ENCODE measurements around the gene DEPDC4. TPM values are rescaled to one million over a fixed set of nuclear protein-coding genes. Genes with fewer than 3 reads are reported as not detected.

Gene DEPDC4
- total RNA-seq, 2 donors from 2014 or later: 4.8 to 7.3 TPM

DNA sequence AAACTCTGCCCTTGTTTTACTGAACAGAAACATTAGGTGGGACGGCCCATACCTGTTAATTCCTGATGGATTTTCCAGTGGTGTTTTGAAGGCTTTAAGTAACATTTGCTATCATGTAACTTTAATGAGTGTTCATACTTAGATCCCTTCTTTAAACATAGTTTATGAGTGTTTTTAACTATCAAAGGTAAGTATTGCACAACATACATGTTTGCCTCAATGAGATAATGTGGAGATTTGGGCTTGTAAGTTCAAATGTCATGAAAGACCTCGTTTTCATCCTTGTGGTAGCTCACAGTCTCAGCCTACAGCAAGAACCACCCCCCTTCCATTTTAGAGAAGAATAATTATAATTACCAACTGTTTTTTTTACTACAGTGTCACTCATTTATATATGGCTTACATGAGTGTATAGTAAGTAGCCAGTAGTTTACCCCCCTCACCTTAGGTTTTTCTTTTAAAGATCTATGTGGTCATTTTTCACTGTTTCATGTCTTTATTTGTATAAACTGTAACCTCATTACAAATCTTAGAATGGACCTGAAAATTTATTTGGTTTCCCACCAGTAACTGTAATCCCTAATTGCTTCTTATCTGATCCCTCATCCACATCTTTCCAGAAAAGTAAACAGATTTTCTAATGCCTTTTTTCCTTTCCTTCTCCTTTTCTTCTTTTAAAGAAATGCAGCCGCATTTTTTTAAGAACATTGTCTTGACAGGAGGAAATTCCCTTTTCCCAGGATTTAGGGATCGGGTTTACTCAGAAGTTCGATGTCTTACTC lies 47.4 kb downstream of the DEPDC4 start:
- Histone ChIP-seq H3K4me3 (ENCODE audit: low read length) (no peak overlapping the region), H3K4me1 (ENCODE audit: control insufficient read depth, insufficient read depth, low read length) (no peaks in the 10 kb centered on the region), H3K27me3 (ENCODE audit: control insufficient read depth, insufficient read depth, low read length, poor library complexity, severe bottlenecking) (no peaks in the 10 kb centered on the region), H3K9ac (ENCODE audit: extremely low read depth, low read length, poor library complexity, severe bottlenecking) (no peak overlapping the region), H3K9me3 (ENCODE audit: control insufficient read depth, low read length) (no peaks in the 10 kb centered on the region), H3K36me3 (ENCODE audit: control insufficient read depth, insufficient read depth, low read length) (peaks cover 79% of the 10 kb centered on the region), H3K27ac (ENCODE audit: low read depth, low read length) (no peak overlapping the region)
- H3K4me3 Mint-ChIP-seq: no peak overlapping the region
- no peaks in the 10 kb centered on the region for H3K27me3 Mint-ChIP-seq (ENCODE audit: insufficient read depth)
- no peak overlapping the region for H3K27ac Mint-ChIP-seq
- TF ChIP-seq, protein P1, sequence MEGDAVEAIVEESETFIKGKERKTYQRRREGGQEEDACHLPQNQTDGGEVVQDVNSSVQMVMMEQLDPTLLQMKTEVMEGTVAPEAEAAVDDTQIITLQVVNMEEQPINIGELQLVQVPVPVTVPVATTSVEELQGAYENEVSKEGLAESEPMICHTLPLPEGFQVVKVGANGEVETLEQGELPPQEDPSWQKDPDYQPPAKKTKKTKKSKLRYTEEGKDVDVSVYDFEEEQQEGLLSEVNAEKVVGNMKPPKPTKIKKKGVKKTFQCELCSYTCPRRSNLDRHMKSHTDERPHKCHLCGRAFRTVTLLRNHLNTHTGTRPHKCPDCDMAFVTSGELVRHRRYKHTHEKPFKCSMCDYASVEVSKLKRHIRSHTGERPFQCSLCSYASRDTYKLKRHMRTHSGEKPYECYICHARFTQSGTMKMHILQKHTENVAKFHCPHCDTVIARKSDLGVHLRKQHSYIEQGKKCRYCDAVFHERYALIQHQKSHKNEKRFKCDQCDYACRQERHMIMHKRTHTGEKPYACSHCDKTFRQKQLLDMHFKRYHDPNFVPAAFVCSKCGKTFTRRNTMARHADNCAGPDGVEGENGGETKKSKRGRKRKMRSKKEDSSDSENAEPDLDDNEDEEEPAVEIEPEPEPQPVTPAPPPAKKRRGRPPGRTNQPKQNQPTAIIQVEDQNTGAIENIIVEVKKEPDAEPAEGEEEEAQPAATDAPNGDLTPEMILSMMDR (conservative IDR thresholded peaks at IDR 0.05): no peak
- DNase-seq: no peak
- peaks cover 38% of the 10 kb centered on the region for H3K36me3 Mint-ChIP-seq (ENCODE audit: low read depth)
- WGBS, 2 experiments (ENCODE audit: insufficient coverage in 1 of 2, insufficient read length in 1 of 2): 92 to 100% methylated on average over 1 to 4 of the region's 5 CpGs
- H3K9me3 Mint-ChIP-seq: no peaks in the 10 kb centered on the region
- H3K4me1 Mint-ChIP-seq: peaks cover 3% of the 10 kb centered on the region

DNA sequence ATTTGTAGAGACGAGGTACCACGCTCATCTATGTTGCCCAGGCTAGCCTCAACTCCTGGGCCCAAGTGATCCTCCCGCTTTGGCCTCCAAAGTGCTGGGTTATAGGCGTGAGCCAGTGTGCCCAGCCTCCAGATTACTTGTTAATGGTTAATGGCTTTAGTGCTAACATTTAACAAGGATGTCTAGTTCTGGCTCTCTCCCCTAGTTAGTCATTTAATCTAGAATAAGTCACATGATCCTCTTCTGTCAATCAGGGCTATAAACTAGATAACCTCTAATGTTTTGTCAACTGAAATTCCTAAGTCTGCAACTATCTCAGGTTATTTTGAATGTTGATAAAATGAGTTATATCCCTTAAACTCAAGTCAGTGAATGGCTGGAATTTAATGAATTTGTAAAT lies 50.5 kb downstream of the DEPDC4 start:
- 96 to 100% methylated on average over 1 to 4 of the region's 4 CpGs for WGBS, 2 experiments (ENCODE audit: insufficient coverage in 1 of 2, insufficient read length in 1 of 2)
- H3K4me1 ChIP-seq (ENCODE audit: control insufficient read depth, insufficient read depth, low read length): no peaks in the 10 kb centered on the region
- Mint-ChIP-seq H3K4me1 (peaks cover 3% of the 10 kb centered on the region), H3K36me3 (ENCODE audit: low read depth) (peaks cover 45% of the 10 kb centered on the region), H3K4me3 (no peak overlapping the region), H3K27ac (no peak overlapping the region), H3K27me3 (ENCODE audit: insufficient read depth) (no peaks in the 10 kb centered on the region), H3K9me3 (no peaks in the 10 kb centered on the region)
- H3K4me3 ChIP-seq (ENCODE audit: low read length): no peak overlapping the region
- H3K27me3 ChIP-seq (ENCODE audit: control insufficient read depth, insufficient read depth, low read length, poor library complexity, severe bottlenecking): no peaks in the 10 kb centered on the region
- peaks cover 83% of the 10 kb centered on the region for H3K36me3 ChIP-seq (ENCODE audit: control insufficient read depth, insufficient read depth, low read length)
- DNase-seq: no peak
- no peaks in the 10 kb centered on the region for H3K9me3 ChIP-seq (ENCODE audit: control insufficient read depth, low read length)
- TF ChIP-seq, protein P1 (conservative IDR thresholded peaks at IDR 0.05): no peak
- H3K9ac ChIP-seq (ENCODE audit: extremely low read depth, low read length, poor library complexity, severe bottlenecking): no peak overlapping the region
- no peak overlapping the region for H3K27ac ChIP-seq (ENCODE audit: low read depth, low read length)

GRCh38 chr12:100215209-100215608 lies 51.7 kb downstream of the DEPDC4 start:
- Histone ChIP-seq H3K27me3 (ENCODE audit: control insufficient read depth, insufficient read depth, low read length, poor library complexity, severe bottlenecking) (no peaks in the 10 kb centered on the region), H3K27ac (ENCODE audit: low read depth, low read length) (no peak overlapping the region), H3K36me3 (ENCODE audit: control insufficient read depth, insufficient read depth, low read length) (peaks cover 82% of the 10 kb centered on the region), H3K4me3 (ENCODE audit: low read length) (no peak overlapping the region), H3K9ac (ENCODE audit: extremely low read depth, low read length, poor library complexity, severe bottlenecking) (no peak overlapping the region), H3K9me3 (ENCODE audit: control insufficient read depth, low read length) (no peaks in the 10 kb centered on the region), H3K4me1 (ENCODE audit: control insufficient read depth, insufficient read depth, low read length) (no peaks in the 10 kb centered on the region)
- no peak for DNase-seq
- no peak overlapping the region for H3K4me3 Mint-ChIP-seq
- WGBS, 2 experiments (ENCODE audit: insufficient coverage in 1 of 2, insufficient read length in 1 of 2): 67 to 92% methylated on average over 1 of the region's 1 CpG
- H3K27ac Mint-ChIP-seq: no peak overlapping the region
- TF ChIP-seq, protein P1 (conservative IDR thresholded peaks at IDR 0.05): no peak
- no peaks in the 10 kb centered on the region for H3K9me3 Mint-ChIP-seq
- H3K4me1 Mint-ChIP-seq: peaks cover 3% of the 10 kb centered on the region
- peaks cover 45% of the 10 kb centered on the region for H3K36me3 Mint-ChIP-seq (ENCODE audit: low read depth)
- no peaks in the 10 kb centered on the region for H3K27me3 Mint-ChIP-seq (ENCODE audit: insufficient read depth)
